PC-9 (cell line): ENCODE measurements around the gene PRDM16. TPM values are rescaled to one million over a fixed set of nuclear protein-coding genes. Genes with fewer than 3 reads are reported as not detected.

Source experiments
- BruUV-seq: library from RNA; stranded (reverse); fragments of 400-500 nt; replicated peaks from 2 replicates; lab custom pipeline; 2021; lab: Mats Ljungman, UMichigan
- CTCF ChIA-PET: fragments of 300-600 bp; sonication (Branson Sonifier 250); formaldehyde crosslinking; loops from one replicate; lab custom pipeline; 2022; ENCODE audit warnings: antibody characterized with exemption; lab: Charles Lee
- POLR2A ChIA-PET: fragments of 300-600 bp; sonication (Branson Sonifier 250); formaldehyde crosslinking; loops from one replicate; lab custom pipeline; 2022; ENCODE audit warnings: antibody characterized with exemption; ENCODE audit not compliant: unreplicated experiment; lab: Charles Lee
- DNase-seq, 2 experiments: peaks; one replicate each; pipeline versions ENCODE4 v3.0.0 to v3.0.0-alpha.2; 2015 to 2022; ENCODE audit warnings: mixed read lengths in 1 of 2
- H2AFZ ChIP-seq: fragments of 200-600 bp; sonication (generic); 2 replicates; pipeline ENCODE4 v1.8.1; 2017; ENCODE audit warnings: antibody characterized with exemption
- H3F3A ChIP-seq: fragments of 200-600 bp; sonication (generic); 2 replicates; pipeline ENCODE4 v1.8.1; 2017; ENCODE audit warnings: antibody characterized with exemption, mild to moderate bottlenecking, low read depth; ENCODE audit not compliant: insufficient read depth
- H3K27ac ChIP-seq: fragments of 200-600 bp; sonication (generic); 2 replicates; pipeline ENCODE4 v1.6.1; 2016; ENCODE audit warnings: mixed run types
- H3K27me3 ChIP-seq: fragments of 200-600 bp; sonication (generic); 2 replicates; pipeline ENCODE4 v1.6.1; 2016; ENCODE audit warnings: low read depth, mixed run types; ENCODE audit not compliant: insufficient read depth
- H3K36me3 ChIP-seq: fragments of 200-600 bp; sonication (generic); 2 replicates; pipeline ENCODE4 v1.6.1; 2016; ENCODE audit warnings: low read depth, mixed run types
- H3K4me1 ChIP-seq: fragments of 200-600 bp; sonication (generic); replicated peaks from 2 replicates; pipeline ENCODE4 v1.6.1; 2016; ENCODE audit warnings: mixed run types; ENCODE audit not compliant: insufficient read depth
- H3K4me2 ChIP-seq: fragments of 200-600 bp; sonication (generic); 2 replicates; pipeline ENCODE4 v1.6.1; 2017; ENCODE audit warnings: mixed run types
- H3K4me3 ChIP-seq: fragments of 200-600 bp; sonication (generic); 2 replicates; pipeline ENCODE4 v1.6.1; 2016; ENCODE audit warnings: mixed run types
- H3K79me2 ChIP-seq: fragments of 200-600 bp; sonication (generic); 2 replicates; pipeline ENCODE4 v1.6.1; 2017; ENCODE audit warnings: low read depth, mixed run types
- H3K9me2 ChIP-seq: fragments of 200-600 bp; sonication (generic); 2 replicates; pipeline ENCODE4 v1.8.1; 2017; ENCODE audit warnings: mild to moderate bottlenecking; ENCODE audit not compliant: insufficient read depth
- H3K9me3 ChIP-seq: fragments of 200-600 bp; sonication (generic); 2 replicates; pipeline ENCODE4 v1.8.1; 2016; ENCODE audit warnings: low read depth; ENCODE audit not compliant: insufficient read depth
- H4K20me1 ChIP-seq: fragments of 200-600 bp; sonication (generic); 2 replicates; pipeline ENCODE4 v1.8.1; 2017; ENCODE audit not compliant: insufficient read depth
- CTCF ChIP-seq: fragments of 200-600 bp; sonication (generic); conservative IDR thresholded peaks from 2 replicates; pipeline ENCODE4 v1.6.1; 2017; ENCODE audit warnings: mixed run types, antibody characterized with exemption, mild to moderate bottlenecking, moderate library complexity
- EZH2 ChIP-seq: fragments of 200-600 bp; sonication (generic); IDR thresholded peaks from 2 replicates; pipeline ENCODE4 v1.8.0; 2017; ENCODE audit warnings: antibody characterized with exemption, low read depth
- intact Hi-C: fragments of 100-400 bp; cut with micrococcal nuclease; formaldehyde crosslinking; loops from one replicate; pipeline ENCODE4 v1.10.0; 2022; ENCODE audit not compliant: unreplicated experiment
- total RNA-seq: library from RNA; stranded (reverse); gene quantifications from 2 replicates; pipeline ENCODE4 v1.2.3, GENCODE V29; 2021

PRDM16 gene
- total RNA-seq, 1 experiment from 2014 or later: not detected

DNA sequence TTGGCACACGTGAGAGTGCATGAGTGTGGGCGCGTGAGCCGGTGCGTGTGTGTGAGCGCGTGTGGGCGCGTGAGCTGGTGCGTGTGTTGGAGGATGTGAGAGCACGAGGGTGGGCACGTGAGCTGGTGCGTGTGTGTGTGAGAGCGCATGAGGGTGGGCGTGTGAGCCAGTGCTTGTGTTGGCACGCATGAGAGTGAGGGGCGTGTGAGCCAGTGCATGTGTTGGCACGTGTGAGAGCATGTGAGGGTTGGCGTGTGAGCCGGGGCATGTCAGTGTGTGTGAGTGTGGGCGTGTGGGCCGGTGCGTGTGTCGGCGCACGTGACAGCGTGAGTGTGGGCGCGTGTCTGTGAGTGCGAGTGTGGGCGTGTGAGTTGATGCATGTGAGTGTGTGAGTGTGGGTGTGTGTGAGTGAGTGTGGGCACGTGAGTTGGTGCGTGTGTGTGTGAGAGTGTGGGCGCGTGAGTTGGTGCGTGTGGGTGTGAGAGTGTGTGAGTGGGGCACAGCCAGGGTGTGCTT lies 339.8 kb downstream of the PRDM16 start:
- Histone ChIP-seq H3K27me3 (peaks cover 81% of the 10 kb centered on the region), H3K36me3 (no peaks in the 10 kb centered on the region), H2AFZ (no peak overlapping the region), H3K4me2 (no peak overlapping the region), H3F3A (0 out of 2 replicates have a peak, but pooled peaks cover 4% of the 10 kb centered on the region), H3K4me3 (no peak overlapping the region), H3K27ac (no peak overlapping the region), H4K20me1 (no peaks in the 10 kb centered on the region), H3K9me3 (no peaks in the 10 kb centered on the region), H3K9me2 (no peaks in the 10 kb centered on the region), H3K79me2 (no peaks in the 10 kb centered on the region), H3K4me1 (no peaks in the 10 kb centered on the region)
- intact Hi-C loops: no loop called here
- ChIA-PET CTCF (no interaction called here), POLR2A (no interaction called here)
- no TSS peak for BruUV-seq
- DNase-seq: no peak
- TF ChIP-seq EZH2: no peak
- no peak for TF ChIP-seq CTCF

DNA sequence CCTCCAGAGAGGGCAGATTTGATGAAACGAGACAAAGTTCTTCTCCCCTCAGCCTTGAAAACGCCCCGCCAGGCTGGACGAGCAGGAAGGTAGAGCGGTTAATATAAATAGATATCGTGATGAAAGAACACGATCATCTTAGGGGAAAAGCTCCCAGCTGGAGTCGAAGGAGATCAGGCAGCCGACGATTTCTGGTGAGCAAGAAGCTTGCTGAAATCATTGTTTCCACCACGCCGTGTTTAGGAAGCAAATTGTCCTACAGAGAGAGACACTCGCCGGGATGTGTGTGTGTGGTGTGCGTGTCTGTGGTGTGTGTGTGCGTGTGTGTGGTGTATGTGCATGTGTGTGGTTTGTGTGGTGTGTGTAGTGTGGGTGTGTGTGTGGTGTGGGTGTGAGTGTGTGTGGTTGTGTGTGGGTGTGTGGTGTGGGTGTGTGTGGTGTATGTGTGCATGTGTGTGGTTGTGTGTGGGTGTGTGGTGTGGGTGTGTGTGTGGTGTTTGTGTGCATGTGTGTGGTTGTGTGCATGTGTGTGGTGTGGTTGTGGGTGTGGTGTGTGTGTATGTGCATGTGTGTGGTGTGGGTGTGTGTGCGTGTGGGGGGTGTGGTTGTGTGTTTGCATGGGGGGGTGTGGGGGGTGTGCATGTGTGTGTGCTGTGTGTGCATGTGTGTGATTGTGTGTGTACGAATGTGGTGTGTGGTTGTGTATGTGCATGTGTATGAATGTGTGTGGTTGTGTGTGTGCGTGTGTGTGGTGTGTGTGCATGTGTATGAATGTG lies 340.6 kb downstream of the PRDM16 start:
- peak in 1 of 2 experiments; percentile 25 for DNase-seq
- Histone ChIP-seq H3K9me3 (no peaks in the 10 kb centered on the region), H3K4me2 (no peak overlapping the region), H3K79me2 (no peaks in the 10 kb centered on the region), H3K4me3 (no peak overlapping the region), H3K4me1 (no peaks in the 10 kb centered on the region), H3K9me2 (no peaks in the 10 kb centered on the region), H2AFZ (no peak overlapping the region), H3K27me3 (peaks cover 80% of the 10 kb centered on the region), H3F3A (0 out of 2 replicates have a peak, but pooled peaks cover 4% of the 10 kb centered on the region), H3K27ac (no peak overlapping the region), H3K36me3 (no peaks in the 10 kb centered on the region), H4K20me1 (no peaks in the 10 kb centered on the region)
- ChIA-PET POLR2A (no interaction called here), CTCF (no interaction called here)
- intact Hi-C loops: loop anchor here (5.0 kb wide), 1 partner anchor 397 kb away; no protein-coding TSS in a partner anchor
- BruUV-seq: no TSS peak
- TF ChIP-seq CTCF: no peak
- TF ChIP-seq EZH2: no peak

GRCh38 chr1:3410142-3410925 lies 341.3 kb downstream of the PRDM16 start:
- TF ChIP-seq CTCF (peak; percentile 60), EZH2 (no peak)
- Histone ChIP-seq H4K20me1 (no peaks in the 10 kb centered on the region), H3K27me3 (peaks cover 80% of the 10 kb centered on the region), H3K9me2 (no peaks in the 10 kb centered on the region), H3F3A (0 out of 2 replicates have a peak, but pooled peaks cover 4% of the 10 kb centered on the region), H3K4me3 (no peak overlapping the region), H3K36me3 (no peaks in the 10 kb centered on the region), H2AFZ (no peak overlapping the region), H3K27ac (no peak overlapping the region), H3K4me1 (no peaks in the 10 kb centered on the region), H3K79me2 (no peaks in the 10 kb centered on the region), H3K4me2 (no peak overlapping the region), H3K9me3 (no peaks in the 10 kb centered on the region)
- BruUV-seq: no TSS peak
- intact Hi-C loops: loop anchor here (5.0 kb wide), 1 partner anchor 398 kb away; no protein-coding TSS in a partner anchor
- ChIA-PET CTCF (no interaction called here), POLR2A (no interaction called here)
- peak in 1 of 2 experiments; percentile 49 for DNase-seq
